ENCODE measurements around the gene SRSF6.
"Not testable (repeated sequence)": the region's sequence is repeated elsewhere in the genome, so short reads cannot be mapped to it uniquely, and the experiment has no call there.

SRSF6 gene

DNA sequence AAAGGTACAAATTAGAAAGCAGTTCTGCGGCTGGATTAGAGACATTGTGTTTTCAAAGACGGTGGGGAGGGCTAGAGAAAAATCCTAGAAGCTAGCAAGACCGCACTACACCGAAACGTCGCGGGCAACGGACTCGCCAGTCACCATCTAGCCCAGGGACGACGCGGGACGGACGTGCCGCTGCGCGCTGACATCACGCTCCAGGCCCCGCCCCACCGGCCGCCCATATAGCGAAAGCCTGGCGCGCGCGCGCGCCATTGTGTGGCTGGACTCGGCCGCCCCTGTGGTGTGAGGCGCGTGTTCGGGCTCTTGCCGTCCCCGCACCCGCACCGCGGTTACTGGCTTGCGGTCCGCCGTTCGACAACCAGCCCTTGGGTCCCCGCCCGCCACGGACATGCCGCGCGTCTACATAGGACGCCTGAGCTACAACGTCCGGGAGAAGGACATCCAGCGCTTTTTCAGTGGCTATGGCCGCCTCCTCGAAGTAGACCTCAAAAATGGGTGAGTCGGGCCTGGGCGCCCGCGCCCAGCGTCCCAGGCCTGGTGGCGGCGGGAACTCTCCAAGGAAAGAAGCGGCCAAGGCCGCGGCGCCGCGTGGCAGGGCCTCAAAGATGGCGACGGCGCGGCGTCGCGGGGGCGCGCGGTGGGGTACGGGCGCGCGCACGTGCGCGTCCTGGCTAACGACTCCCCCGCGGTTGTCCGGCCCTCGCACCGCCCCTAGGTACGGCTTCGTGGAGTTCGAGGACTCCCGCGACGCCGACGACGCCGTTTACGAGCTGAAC lies at the start of gene SRSF6:
Gene SRSF6 (plus strand): TSS at position 257 of the 782 bp plus-strand sequence. CDS start 138 bp downstream, at position 395.
- DNase-seq: peak; percentile 93 to 94

DNA sequence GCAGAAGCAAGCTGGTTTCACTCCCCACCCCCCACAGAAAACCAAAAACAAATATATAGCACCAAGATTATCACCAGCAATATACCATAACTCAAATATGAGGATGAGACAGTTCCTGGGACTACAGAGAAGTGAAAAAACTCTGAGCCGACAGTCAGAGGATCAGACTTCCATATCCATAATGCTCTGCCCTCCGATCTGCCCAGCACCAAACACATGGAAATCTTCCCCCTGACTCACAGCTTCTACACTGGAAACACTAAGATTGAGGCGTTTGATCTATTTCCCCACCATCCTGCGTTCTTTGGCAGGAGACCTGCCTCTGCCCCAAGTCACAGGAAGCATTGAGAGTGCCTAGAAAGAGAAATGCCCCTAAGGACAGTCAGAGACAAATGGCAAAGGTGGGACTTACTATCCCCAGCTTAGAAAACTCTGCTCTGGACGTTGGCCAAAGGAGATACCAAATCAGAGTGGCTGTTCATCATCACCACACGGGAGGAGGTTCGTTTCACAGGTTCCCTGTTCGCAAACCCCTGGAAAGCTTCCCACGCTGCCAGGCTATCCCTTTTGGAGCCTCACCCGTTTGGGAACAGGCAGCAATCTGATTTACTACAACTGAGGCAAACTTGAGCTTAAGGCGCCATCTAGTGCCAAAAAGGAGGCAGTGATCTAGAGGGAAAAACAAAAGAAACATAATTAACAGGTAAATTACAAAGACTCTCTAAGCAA lies 48.7 kb upstream of the SRSF6 start:
- peak in 1 of 2 experiments; percentile 24 for DNase-seq

DNA sequence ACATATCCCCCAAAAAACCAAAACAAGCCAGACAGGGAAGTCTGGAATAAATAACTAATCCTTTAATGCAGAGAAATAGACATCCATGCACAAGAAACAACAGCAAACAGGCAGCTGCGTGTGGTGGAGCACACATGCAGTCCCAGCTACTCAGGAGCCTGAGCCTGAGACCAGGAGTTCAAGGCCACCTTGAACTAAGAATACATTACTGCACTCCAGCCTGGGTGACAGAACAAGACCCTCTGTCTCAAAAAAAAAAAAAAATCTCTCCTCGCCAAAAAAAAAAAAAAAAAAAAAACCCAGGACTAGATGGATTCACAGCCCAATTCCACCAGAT lies 48.2 kb upstream of the SRSF6 start:
- DNase-seq: no peak

DNA sequence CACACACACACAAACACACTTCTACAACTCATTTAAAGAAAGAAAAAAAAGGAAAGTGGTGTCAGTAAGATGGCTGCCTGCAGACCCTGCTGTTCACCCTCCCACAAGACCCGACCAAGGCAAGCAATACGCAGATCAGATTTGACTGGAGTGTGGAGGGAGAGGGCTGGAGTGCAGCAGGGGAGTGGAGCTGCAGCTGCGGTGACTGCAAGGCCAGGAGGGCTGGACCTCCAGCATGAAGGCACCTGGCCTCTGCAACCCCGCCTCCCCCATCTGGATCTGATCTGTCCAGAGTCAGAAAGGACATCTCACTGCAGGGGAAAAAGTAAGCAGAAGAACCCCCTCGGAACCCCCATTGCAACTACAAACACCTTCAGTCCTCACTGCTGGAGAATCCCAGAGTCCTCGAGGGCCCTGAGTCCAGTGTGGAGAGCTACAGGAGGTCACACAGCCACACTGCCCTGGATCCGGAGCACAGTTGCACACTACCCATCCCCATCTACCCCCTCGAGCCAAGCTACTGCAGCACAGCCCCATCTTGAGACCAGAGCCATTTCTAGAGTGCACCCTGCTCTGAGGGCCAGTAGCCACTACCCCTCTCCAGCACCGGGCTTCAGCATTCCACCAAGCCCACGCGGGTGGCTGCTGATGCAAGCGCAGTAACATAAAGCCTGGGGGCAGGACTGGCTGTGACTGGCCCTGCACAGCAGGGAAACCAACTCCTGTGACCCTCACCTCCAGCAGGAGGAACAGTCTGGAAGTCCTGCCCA lies 41.9 kb upstream of the SRSF6 start:
- no peak for DNase-seq

DNA sequence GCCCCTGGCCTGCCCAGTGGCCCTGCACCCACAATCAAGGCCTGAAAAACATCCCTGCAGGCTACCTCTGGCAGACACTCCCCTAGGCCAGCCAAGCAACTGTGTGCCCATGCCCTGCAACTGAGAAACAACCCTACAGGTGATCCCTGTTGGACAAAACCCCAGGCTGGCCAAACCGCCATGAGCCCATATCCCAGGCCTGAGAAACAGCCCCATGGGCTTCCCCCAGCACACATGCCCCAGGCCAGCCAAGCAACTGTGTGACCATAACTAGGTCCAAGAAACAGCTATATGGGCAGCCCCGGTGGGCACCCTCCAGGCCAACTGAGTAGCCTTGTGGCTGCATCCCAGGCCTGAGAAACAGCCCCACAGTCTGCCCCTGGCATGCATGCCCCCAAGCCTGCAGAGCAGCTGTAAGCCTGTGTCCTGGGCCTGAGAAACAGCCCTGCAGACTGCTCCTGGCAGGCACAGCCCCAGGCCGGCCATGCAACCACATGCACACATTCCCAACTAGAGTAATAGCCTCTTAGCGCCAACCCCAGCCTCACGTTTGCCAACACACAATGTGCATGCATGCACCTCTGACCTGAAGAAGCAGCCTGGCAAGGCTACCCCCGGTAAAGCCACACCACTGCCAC lies 41.0 kb upstream of the SRSF6 start:
- no peak for DNase-seq

DNA sequence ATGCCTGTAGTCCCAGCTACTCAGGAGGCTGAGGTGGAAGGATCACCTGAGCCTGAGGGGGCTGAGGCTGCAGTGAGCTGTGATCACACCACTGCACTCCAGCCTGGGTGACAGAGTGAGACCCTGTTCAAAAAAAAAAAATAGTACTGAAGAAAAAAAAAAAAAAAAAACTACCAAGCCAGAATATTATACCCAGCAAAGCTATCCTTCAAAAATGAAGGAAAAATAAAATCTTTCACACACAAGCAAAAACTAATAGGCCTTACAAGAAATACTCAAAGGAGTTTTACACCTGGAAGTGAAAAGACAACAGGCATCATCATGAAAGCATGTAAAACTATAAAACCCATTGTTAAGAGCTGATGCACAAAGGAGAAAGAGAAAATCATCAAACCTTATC lies 37.5 kb upstream of the SRSF6 start:
- DNase-seq: no peak

DNA sequence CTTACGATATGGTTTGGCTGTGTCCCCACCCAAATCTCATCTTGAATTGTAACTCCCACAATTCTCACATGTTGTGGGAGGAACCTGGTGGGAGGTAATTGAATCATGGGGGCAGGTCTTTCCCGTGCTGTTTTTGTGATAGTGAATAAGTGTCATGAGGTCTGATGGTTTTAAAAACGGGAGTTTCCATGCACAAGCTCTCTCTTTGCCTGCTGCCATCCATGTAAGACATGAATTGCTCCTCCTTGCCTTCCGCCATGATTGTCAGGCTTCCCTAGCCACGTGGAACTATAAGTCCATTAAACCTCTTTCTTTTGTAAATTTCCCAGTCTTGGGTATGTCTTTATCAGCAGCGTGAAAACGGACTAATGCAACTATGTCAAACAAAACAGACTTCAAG lies 36.8 kb upstream of the SRSF6 start:
- DNase-seq: not testable (repeated sequence)

DNA sequence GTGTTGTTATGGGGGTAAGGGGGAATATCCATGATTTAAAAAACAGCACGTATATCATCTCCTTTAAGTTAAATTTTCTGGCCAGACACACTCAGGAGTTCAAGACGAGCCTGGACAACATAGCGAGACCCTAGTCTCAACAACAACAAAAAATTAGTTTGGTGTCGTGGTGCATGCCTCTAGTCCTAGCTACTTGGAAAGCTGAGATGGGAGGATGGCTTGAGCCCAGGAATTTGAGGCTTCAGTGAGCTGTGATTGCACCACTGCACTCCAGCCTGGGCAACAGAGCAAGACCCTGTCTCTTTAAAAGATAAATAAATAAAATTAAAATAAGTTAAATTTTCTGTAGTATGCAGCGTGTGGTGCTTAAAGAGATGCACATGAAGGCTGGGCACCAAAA lies 31.5 kb upstream of the SRSF6 start:
- DNase-seq: no peak

DNA sequence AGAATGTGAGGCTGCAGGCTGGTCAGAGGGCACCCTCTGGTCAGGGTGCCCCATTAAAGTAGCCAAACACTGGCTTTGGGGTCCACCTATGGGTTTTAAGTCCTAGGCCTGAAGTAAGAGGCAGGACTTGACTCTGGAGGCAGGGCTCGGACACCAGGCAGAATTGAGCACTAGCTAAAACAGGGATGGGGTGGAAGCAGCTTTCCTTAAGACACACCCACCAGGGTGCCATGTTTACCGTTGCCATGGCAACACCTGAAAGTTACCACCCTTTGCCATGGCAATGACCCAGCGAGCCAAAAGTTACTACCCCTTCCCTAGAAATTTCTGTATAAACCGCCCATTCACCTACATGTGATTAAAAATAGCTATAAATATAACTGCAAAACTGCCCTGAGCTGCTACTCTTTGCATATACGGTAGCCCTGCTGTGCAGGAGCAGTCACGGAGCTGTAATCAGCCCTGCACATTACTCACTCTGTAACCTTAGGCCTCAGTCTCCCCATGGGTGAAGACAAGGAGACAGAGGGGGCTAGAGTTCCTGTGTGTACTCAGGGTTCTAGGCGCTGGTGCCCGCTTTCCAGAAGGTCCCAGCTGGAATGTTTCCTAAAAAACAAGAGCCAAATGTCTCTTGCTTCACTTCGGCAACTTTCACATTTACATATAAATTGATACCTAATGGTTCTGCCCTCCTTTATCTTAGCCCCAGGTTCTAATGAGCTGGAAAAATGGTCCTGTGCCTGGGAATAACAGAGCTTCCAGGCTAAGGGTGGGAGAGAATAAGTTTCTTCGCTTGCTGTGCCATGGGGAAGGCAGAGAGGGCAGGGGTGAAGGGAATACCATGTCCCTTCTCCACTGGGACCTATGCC lies 27.2 kb upstream of the SRSF6 start:
- no peak for DNase-seq

DNA sequence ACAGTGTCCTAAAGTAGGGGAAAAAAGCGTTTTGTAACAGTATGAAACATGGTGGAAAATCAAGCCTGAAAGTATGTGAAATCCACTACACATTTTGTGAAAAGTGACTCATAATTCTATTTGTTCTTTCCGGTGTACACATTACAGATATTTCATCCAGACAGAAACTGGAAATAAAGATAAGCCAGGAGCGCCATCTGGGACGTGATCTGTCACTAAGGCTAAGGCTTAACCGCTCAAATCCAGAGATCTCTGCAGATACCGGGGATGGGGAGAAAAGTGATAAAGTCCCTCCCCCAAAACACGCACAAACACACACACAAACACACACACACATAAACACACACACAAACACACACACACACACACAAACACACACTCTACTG lies 26.6 kb upstream of the SRSF6 start:
- no peak for DNase-seq

DNA sequence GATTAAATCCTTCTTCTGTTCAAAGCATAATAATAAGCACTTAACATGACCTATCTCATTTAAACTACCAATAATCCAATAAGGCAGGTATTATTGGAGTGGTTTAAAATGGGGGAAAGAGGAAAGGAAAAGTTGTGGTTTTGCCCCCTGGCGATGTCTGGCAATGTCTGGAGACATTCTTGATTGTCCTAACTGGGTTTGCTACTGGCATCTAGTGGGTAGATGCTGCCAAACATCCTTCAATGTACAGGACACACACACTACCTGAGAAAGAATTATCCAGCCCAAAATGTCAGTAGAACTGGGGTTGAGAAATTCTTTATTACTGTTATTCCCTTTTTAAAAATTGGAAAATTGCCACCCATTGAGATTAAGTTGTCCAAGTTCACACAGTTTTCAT lies 25.2 kb upstream of the SRSF6 start:
- DNase-seq: no peak

DNA sequence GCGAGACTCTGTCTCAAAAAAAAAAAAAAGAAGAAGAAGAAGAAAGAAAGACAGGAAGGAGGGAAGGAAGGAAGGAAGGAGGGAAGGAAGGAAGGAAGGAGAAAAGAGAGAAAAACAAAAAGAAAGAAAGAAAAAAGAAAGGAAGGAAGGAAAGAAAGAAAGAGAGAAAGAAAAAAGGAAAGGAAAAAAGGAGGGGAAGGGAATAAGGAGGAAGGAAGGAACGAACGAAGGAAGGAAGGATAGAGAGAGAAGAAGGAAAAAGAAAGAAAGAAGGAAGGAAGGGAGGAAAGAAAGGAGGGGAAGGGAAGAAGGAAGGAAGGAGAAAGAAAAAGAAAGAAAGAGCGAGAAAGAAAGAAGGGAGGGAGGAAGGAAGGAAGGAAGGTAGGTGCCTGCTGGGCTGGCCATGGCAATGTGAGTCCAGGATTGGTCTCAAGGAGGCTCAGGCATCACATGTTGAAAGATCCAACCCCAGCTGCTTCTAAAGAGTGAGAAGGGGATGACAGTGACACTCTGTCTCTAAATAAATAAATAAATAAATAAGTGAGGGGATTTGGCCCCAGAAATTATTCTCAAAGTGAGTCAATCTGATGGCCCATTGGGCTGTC lies 24.3 kb upstream of the SRSF6 start:
- DNase-seq: no peak

DNA sequence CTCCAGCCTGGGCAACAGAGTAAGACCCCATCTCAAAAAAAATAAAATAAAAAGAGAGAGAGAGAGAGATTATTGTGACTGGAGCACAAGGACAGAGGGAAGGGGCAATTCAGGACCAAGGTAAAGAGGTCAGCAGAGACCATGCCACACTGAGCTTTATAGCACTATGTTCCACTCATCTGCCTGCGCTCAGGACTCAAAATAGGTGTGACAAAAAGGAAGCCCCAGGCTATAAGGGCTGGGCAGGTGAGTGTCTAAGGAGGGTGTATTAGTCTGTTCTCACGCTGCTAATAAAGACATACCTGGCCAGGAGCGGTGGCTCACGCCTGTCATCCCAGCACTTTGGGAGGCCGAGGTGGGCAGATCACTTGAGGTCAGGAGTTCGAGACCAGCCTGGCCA lies 23.1 kb upstream of the SRSF6 start:
- no peak for DNase-seq

DNA sequence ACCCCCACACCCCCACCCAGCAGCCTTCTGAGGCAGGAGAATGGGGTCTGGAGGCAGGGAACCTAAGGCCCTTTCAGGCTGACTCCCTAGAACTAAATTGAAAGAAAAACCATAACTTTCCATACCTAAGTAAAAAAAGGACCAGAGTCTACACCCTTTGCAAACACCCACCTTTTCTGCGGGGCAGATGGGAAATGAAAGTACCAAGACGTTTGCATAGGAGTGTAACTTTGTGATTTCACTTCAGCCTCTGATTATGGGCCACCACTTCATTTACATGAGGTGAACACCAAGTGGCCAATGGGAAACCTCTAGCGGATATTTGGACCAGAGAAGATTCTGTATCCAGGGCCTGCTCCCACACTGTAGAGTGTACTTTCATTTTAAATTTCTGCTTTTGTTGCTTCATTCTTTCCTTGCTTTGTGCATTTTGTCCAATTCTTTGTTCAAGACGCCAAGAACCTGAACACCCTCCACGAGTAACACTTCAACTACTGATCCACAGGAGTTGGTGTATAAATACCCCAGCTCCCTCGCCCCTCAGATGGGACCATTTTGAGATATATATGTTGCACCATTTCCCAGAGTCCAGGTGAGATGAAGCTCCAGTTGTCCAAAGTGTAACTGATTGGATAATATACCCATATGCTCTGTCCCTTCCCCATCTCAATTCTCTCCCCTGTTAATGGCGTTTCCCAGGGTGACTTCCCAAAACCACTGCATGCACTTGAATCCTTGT lies 18.9 kb upstream of the SRSF6 start:
- DNase-seq: no peak

DNA sequence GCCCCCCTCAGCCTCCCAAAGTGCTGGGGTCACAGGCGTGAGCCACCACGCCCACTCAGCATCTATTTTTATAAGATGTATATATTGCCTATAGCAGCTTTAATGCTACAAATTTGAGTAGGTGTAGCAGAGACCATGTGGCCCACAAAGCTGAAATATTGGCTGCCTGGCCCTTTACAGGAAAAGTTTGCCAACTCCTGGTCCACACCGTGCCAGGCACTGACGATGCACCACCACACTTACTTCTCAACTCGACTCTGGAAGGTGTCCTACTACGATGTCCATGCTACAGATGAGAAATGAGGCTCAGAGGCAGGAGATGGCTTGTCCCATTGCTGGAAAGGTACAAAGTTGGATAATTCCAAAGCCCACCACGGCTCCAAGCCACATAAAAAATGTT lies 17.2 kb upstream of the SRSF6 start:
- DNase-seq: no peak

DNA sequence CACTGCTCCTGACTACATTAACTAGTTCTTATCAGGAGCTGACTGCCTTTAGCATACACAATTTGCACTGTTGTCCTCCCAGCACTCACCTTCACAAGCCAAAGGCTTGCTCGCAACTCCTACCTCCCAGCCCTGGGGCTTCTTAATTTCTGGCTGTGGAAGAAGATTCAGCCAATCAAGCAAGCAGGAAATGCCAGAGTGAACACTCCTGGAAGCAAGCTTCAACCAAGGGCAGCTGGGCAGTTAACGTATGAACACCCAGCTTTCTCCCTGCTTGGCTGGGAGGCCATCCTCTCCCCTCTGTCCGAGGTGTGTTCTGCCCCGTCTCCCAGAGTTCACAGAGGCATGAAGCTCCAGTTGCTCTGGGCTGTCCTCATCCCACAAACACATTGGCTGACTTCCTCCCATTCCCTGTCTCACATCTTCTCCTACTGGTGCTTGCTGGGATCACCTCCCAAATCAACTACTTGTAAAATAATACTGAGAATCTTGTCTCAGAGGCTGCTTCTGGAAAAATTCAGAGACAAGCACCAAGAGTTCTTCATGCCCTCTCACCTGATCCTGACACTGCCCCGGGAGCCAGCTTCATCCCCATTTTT lies 15.3 kb upstream of the SRSF6 start:
- no peak for DNase-seq

DNA sequence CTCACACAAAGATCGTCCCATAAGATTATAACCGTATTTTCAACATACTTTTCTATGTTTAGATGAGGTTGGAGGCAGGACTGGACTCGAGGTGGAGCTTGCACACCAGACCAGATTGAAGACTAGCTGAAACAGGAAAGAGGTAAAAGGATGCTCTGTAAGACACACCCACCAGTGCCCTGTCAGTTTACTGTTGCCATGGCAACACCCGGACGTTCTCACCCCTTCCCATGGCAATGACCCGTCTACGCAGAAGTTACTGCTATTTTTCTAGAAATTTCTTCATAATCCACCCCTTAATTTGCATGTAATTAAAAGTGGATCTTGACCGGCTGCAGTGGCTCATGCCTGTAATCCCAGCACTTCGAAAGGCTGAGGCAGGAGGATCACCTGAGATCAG lies 13.6 kb upstream of the SRSF6 start:
- DNase-seq: no peak

DNA sequence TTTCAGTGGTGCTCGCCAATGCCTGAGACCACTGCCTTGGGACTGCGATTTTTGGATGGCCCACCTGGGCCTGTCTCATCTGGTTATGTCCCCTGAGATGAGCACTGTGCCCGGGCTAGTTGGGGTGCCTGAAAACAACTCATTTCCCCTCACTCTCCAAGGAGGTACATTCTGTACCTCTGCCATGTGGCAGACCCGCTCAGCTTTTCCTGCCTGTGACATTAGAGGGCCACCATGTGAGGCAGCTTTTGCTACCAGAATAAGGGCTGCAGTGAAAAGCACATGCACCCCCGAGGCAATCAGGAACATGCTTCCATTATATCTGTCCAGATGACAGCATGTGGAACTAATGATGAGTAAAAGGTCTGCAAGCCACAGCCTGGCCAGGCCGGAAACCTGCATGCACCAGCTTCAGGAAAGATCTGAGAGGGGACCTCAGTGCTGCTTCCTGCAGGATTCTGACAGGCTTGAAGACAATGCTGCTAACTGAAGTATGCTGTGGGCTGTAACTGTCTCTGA lies 11.3 kb upstream of the SRSF6 start:
- no peak for DNase-seq

DNA sequence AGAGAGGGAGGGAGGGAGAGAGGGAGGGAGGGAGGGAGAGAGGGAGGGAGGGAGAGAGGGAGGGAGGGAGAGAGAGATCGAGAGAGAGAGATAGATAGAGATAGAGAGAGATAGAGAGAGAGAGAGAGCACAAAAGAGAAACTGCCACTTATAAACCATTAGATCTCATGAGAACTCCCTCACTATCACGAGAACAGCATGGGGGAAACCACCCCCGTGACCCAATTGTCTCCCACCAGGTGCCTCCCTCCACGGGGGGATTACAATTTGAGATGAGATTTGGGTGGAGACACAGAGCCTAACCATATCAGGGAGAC lies 9.3 kb upstream of the SRSF6 start:
- not testable (repeated sequence) for DNase-seq

DNA sequence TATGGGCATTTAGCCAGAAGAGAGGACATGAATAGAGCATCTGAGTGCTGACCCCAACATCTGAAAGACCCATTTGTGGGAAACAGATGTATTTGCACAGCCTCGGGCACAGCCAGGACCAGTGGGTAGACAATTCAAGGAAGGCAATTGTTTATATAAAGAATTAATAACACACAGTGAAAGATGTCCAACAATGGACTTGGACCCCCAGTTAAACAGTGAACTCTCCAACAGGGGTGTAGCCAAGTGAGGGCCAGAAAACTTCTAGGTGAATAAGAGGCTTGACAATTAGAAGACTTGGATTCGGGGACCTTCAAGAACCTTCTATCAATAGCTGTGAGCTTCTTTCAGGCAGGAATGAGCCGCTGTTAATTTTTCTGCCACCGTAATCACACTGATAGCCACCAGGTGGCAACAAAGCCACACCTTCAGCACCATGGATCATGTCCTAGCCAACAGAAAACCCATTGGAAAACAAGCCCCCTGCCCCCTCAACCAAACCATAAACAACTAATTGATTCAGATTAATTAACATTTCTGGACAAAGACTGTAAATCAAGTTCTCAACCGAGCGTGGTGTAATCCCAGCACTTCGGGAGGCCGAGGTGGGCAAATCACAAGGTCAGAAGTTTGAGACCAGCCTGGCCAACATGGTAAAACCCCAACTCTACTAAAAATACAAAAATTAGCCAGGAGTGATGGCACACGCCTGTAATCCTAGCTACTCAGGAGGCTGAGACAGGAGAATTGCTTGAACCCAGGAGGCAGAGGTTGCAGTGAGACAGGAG lies 8.8 kb upstream of the SRSF6 start:
- DNase-seq: peak; percentile 17 to 54

All from NCI-H446 (cell line).